Upper lobe of left lung (tissue), 4 donors: ENCODE data around the gene ASTN2.

Source experiments
- CTCF ChIP-seq, 6 experiments: fragments of 450-650 bp in 4 of 6; fragments of 200-600 bp in 2 of 6; sonication (generic) in 2 of 6; IDR thresholded peaks; one replicate each; pipeline ENCODE4 v1.5.1; 2016 to 2019; ENCODE audit warnings: antibody characterized with exemption in 6 of 6
- EP300 ChIP-seq, 4 donors: sonication (generic); formaldehyde crosslinking; IDR thresholded peaks; one replicate each; pipeline ENCODE4 v1.5.1; 2017; ENCODE audit warnings: antibody characterized with exemption in 4 of 4, control low read depth in 2 of 4
- POLR2A ChIP-seq, 4 donors: fragments of 450-650 bp; IDR thresholded peaks; one replicate each; pipeline ENCODE4 v1.5.1; 2016 to 2017; ENCODE audit warnings: antibody characterized with exemption in 4 of 4, mild to moderate bottlenecking in 2 of 4

GRCh38 chr9:116905171-116905588 lies 509.7 kb downstream of the ASTN2 start:
- TF ChIP-seq CTCF (IDR thresholded peaks at IDR 0.05): no peak
- no peak for TF ChIP-seq EP300 (IDR thresholded peaks at IDR 0.05)
- TF ChIP-seq POLR2A (IDR thresholded peaks at IDR 0.05): no peak
